Fibroblast of skin of scalp (primary cell): ENCODE data around the gene COG5.

Source experiments
- DNase-seq: peaks from one replicate; pipeline ENCODE4 v3.0.0-alpha.2; 2013

Gene COG5

GRCh38 chr7:107505362-107505761, 58.4 kb downstream of the COG5 start:
- no peak for DNase-seq

- no peak for DNase-seq
Measured at GRCh38 chr7:107503687-107504086, 60.0 kb downstream of the COG5 start.

- DNase-seq, result no peak
Measured at GRCh38 chr7:107502797-107503196, 60.9 kb downstream of the COG5 start.

- no peak for DNase-seq
Measured at GRCh38 chr7:107502154-107502553, 61.6 kb downstream of the COG5 start.

- peak; percentile 47 for DNase-seq
Measured at GRCh38 chr7:107501593-107501992, 62.1 kb downstream of the COG5 start.

- DNase-seq, result peak; percentile 13
Measured at GRCh38 chr7:107499731-107500130, 64.0 kb downstream of the COG5 start.

- DNase-seq, result no peak
Measured at GRCh38 chr7:107495516-107495915, 68.2 kb downstream of the COG5 start.

GRCh38 chr7:107494884-107495283, 68.8 kb downstream of the COG5 start:
- DNase-seq, result no peak

GRCh38 chr7:107494315-107494751, 69.4 kb downstream of the COG5 start:
- no peak for DNase-seq

- DNase-seq, result no peak
Measured at GRCh38 chr7:107492875-107493274, 70.8 kb downstream of the COG5 start.

GRCh38 chr7:107486041-107486440, 77.7 kb downstream of the COG5 start:
- no peak for DNase-seq

- DNase-seq, result no peak
Measured at GRCh38 chr7:107482571-107482970, 81.1 kb downstream of the COG5 start.

GRCh38 chr7:107480932-107481331, 82.8 kb downstream of the COG5 start:
- DNase-seq, result no peak

GRCh38 chr7:107479303-107479702, 84.4 kb downstream of the COG5 start:
- no peak for DNase-seq

- DNase-seq, result no peak
Measured at GRCh38 chr7:107474104-107474521, 89.6 kb downstream of the COG5 start.

- no peak for DNase-seq
Measured at GRCh38 chr7:107472116-107472515, 91.6 kb downstream of the COG5 start.

- peak; percentile 22 for DNase-seq
Measured at GRCh38 chr7:107471292-107472070, 92.2 kb downstream of the COG5 start.

GRCh38 chr7:107469929-107470328, 93.8 kb downstream of the COG5 start, which contains the start of gene GPR22:
GPR22 (plus strand) TSS chr7:107470057; CDS start chr7:107474061, 4,004 bp downstream.
- DNase-seq, result no peak

GRCh38 chr7:107468824-107469223, 94.9 kb downstream of the COG5 start:
- DNase-seq, result no peak

GRCh38 chr7:107467972-107468371, 95.7 kb downstream of the COG5 start:
- DNase-seq, result no peak

- DNase-seq, result no peak
Measured at GRCh38 chr7:107464666-107465226, 99.0 kb downstream of the COG5 start.

- DNase-seq, result peak; percentile 75
Measured at GRCh38 chr7:107463139-107464078, 100.3 kb downstream of the COG5 start.

- DNase-seq, result no peak
Measured at GRCh38 chr7:107461938-107462533, 101.7 kb downstream of the COG5 start.
